EL (cell line): ENCODE results near the gene UNC13B.
"Not testable (repeated sequence)": the region's sequence is repeated elsewhere in the genome, so short reads cannot be mapped to it uniquely, and the experiment has no call there.

ENCODE experiments used
- DNase-seq: peaks from one replicate; pipeline ENCODE4 v3.0.0-alpha.2; 2016

Gene UNC13B

DNA sequence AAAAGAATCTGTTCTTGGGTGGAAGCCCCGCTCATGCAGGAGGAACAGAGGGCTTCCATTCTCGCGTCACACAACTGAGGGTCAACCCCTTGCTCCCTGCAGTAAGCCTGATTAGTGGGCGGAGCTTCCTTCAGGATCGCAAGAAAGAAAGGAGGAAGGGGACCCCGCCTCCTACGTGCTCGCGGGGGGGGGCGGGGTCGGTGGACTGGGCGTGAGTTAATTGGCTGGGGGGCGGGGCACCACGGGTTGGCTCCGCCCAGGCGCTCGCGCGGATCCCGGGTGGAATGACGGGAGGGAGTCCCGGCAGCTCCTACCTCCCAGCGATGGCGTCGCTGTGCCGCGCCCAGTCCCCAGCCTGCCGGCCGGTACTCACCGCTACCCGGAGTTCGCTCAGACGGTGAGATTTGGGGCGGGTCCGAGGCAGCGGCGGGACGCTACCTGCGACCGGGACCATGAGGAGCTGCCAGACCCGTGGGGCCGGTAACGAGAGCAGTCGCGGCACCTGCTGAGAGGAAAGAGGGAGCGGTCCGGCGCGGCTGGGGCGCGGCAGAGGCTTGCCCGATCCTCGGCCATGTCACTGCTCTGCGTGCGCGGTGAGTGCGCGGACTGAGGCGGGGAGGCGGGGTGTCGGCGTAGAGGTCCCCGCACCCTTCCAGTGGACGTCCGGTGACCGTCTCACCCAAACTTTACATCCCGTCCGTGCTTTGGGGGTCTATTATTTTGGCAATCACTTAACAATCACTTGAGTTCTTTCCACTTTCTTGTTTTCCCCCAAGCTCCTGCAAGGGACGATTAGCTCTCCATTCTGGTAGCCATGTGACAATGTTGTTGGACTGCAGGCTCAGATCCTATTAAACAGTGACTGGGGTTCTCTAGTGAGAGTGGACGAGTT is at the start of gene UNC13B:
Gene UNC13B (plus strand): TSS at position 297 of the 892 bp plus-strand sequence. CDS start 275 bp downstream, at position 572.
- peak; percentile 97 for DNase-seq

DNA sequence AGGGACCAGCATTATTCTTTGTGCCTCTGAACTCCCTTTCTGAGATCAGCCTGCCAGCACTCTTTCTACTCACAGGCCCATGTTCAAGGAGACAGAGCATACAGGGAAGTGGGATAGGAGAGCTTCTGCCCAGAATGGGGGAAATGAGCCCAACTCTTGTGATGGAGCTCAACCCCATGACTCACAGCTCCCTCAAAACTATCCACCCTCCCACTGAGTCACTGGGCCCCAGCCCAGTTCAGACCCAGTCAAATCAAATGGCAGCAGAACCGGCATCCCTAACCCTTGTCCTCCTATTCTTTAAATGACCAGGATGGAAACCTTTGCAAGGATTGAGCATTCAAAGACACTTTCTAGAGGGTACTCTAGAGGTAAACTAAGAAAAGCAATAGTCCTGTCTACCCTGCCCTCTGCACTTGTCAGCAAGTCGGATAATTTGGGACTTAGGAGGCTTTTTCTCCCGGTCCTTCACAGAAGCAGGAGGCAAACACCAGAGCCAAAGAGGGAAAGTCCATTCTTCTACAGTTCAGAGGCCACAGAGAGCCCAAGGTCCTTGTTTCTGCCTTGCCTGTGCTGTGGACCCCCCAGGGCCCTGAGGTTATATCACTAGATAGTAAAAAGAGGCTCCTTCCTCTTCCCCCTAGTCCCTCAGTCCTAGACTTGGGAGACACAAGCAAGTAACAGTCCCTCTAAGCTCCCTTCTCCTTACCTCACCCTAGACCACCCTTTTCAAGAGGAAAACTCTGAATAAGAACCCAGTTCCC is 49.4 kb upstream of the UNC13B start:
- DNase-seq: peak; percentile 86

GRCh38 chr9:35114113-35114839 is 47.5 kb upstream of the UNC13B start:
- peak; percentile 96 for DNase-seq

DNA sequence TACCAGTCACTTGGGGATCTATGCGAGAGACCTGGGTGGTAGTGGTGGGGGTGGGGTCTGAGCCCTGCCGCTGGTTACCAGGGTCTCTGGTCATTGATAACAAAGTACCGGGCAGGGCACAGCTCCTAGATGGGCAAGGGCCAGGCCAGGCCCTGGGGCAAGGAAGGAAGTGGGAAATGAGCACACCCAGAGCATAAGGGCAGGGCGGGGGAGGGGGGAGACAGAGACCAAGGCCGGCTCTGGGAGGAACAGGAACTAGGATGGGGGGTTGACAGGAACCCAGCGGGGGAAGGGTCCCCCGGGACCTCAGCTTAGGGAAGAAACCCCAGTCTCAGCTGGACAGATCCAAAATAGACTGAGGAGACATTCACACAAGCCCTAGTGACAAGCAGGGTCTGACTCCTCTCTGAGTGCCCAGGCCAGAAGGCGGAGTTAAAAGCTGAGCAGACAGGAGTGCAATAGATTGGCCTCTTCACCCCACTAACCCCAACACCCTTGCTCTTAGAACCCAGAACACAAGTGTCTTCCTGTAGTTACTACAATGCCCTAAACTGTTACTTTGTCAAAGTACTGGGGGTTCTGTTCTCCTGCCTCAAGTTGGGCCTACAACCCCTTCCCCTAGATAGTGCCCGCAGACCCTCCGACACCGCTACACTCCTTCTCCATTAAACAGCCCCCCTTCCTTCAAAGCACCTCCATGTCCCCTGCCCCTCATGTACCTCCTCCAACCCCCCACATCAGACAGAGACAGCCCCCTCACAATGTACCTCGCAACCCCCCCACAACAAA is 46.8 kb upstream of the UNC13B start:
- peak; percentile 60 for DNase-seq

- DNase-seq: peak; percentile 98
Observed at GRCh38 chr9:35115680-35116538, 45.9 kb upstream of the UNC13B start, which contains the start of gene ATOSB. ATOSB (minus strand) TSS chr9:35115862; CDS start chr9:35108274, 7,588 bp downstream.

DNA sequence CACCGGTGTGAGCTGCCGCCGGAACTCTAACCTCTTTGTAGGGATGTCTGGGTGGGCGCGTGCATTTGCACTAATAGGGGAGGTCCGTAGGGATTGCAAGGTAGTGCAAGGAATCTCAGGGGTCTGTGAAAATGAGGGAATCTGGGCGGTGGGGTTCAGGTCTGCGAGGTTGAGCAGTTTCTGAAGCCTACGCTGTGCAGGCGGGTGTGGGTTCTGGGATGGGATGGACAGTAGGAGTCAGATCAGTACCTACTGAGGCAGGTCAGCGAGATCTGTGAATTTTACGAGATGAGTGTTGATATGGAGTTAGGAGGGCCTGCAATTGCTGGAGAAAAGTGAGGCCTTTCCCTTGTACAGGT is 45.3 kb upstream of the UNC13B start:
- no peak for DNase-seq

- DNase-seq: peak; percentile 95
Observed at GRCh38 chr9:35116898-35117551, 44.8 kb upstream of the UNC13B start.

DNA sequence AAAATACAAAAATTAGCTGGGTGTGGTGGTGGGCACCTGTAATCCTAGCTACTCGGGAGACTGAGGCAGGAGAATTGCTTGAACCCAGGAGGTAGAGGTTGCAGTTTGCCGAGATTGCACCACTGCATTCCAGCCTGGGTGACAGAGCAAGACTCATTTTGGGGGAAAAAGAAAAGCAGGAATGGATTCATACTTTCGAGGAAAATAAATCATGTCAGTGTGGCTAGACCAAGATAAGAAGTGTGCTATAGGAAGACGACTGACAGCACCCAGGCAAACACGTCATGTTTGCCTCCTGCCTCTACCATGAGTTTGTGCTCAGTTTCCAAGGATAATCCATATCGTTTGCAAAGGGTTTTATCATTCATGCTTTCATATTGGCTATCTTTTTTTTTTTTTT is 26.9 kb upstream of the UNC13B start:
- DNase-seq: no peak

- no peak for DNase-seq
Observed at GRCh38 chr9:35135988-35136387, 25.8 kb upstream of the UNC13B start.

GRCh38 chr9:35136866-35137265 is 24.9 kb upstream of the UNC13B start:
- DNase-seq: no peak

GRCh38 chr9:35140093-35140492 is 21.7 kb upstream of the UNC13B start:
- DNase-seq: no peak

DNA sequence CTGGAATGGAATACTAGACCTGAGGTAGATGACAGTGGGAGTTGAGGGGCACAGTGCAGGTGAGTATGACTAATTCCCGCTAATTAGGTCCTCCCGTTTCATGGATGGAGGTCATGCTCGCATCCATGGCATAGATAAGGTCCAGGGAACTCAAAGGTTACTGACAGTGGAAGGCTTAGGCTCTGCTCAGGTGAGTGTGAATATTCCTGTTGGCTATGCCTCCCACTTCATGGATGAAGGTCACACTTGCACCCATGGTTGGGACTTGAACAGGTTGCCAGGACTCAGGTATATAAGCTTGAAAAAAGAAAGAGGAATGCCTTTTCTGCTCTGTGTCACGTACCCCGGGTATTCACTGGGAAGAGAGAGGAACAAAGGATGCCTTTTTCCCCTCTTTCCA is 19.8 kb upstream of the UNC13B start:
- DNase-seq: no peak

DNA sequence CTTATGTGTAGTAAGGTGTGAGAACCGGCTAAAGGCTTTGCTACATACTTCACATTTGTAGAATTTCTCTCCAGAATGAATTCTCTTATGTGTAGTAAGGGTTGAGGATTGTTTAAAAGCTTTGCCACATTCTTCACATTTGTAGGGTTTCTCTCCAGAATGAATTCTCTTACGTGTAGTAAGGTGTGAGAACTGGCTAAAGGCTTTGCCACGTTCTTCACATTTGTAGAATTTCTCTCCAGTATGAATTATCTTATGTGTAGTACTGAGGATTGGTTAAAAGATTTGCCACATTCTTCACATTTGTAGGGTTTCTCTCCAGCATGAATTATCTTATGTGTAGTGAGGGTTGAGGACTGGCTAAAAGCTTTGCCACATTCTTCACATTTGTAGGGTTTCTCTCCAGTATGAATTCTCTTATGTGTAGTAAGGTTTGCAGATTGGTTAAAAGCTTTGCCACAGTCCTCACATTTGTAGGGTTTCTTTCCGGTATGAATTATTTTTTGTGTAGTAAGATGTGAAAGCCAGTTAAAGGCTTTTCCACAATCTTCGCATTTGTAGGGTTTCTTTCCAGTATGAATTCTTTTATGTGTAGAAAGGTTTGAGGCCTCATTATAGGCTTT is 13.8 kb upstream of the UNC13B start:
- DNase-seq: not testable (repeated sequence)

- DNase-seq: no peak
Observed at GRCh38 chr9:35152926-35153325, 8.9 kb upstream of the UNC13B start.

DNA sequence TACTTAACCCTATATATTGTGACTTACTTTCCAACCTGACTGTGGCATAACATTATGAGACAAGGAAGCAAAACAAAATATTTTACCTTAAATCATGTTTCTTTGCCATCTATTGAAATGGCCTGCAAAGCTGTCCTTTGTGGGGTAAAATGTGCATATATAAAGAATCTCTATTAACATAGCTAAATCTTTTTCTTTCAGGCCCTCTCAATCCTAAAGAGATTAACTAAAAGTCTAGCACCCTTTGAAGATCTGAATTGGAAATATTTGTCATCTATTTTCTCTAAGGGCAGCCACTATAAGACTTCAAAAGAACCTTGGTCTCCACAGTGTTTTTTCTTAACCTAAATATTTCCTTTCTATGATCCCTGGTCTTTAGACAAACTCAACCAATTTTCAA is 5.0 kb upstream of the UNC13B start:
- no peak for DNase-seq

- not testable (repeated sequence) for DNase-seq
Observed at GRCh38 chr9:35157836-35158235, 4.0 kb upstream of the UNC13B start.

GRCh38 chr9:35158501-35159280 is 3.1 kb upstream of the UNC13B start:
- no peak for DNase-seq

DNA sequence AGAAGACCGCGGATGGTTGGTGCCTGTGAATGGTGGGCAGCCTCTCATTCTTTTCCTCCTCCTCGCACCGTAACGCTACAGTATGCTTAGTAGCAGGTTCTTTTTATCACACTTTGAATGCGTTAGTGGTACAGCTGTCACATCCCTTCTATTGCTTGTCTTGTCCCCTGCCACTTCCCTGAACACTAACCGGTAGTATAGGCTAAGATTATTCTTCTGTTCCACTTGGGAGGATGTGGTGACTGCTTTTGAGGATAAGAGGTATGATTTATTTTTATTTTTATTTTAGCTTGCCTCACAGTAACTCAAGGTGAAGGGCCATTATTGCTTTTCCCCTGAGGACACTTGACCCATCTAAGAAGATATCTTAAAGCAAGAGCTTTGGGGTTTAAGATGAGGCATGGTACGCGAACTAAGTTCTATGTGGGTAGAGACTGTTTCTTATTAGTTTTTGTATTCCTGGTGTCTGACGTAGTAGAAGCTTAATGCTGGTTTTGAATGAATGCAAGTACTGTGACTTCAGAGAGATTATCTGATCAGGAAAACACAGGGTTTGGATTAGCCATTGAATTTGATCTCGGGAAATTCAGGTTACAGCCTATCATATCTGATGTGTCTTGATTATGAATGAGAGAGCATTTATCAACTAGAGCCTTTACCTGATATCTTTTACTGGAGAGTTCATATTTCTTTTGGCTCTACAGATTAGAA is 951 bp downstream of the UNC13B start:
- no peak for DNase-seq

GRCh38 chr9:35163413-35163812 is 1.6 kb downstream of the UNC13B start:
- DNase-seq: no peak
